Tibial nerve (tissue), 4 donors: ENCODE measurements around the gene SUSD5. TPM values are rescaled to one million over a fixed set of nuclear protein-coding genes. Genes with fewer than 3 reads are reported as not detected.
"Not testable (repeated sequence)": the region's sequence is repeated elsewhere in the genome, so short reads cannot be mapped to it uniquely, and the experiment has no call there.

Experiments
- DNase-seq, 2 donors: peaks; one replicate each; pipeline ENCODE4 v3.0.0-alpha.2; 2019; ENCODE audit warnings: low spot score in 2 of 2
- H3K27ac ChIP-seq, 4 donors: fragments of 200-600 bp; sonication (generic) in 3 of 4; one replicate each; pipeline ENCODE4 v1.5.1; 2017 to 2019; ENCODE audit warnings: mild to moderate bottlenecking in 1 of 4
- H3K27me3 ChIP-seq, 2 donors: fragments of 200-600 bp; sonication (generic) in 1 of 2; one replicate each; pipeline versions ENCODE4 v1.5.1 to v1.6.0; 2017 to 2019
- H3K36me3 ChIP-seq, 3 donors: fragments of 200-600 bp; sonication (generic); one replicate each; pipeline ENCODE4 v1.5.1; 2018 to 2019
- H3K4me1 ChIP-seq, 4 donors: fragments of 200-600 bp; sonication (generic) in 3 of 4; one replicate each; pipeline ENCODE4 v1.5.1; 2017 to 2019
- H3K4me3 ChIP-seq, 4 donors: fragments of 200-600 bp; sonication (generic) in 3 of 4; one replicate each; pipeline ENCODE4 v1.5.1; 2017 to 2019; ENCODE audit warnings: mild to moderate bottlenecking in 1 of 4, moderate library complexity in 1 of 4
- H3K9me3 ChIP-seq, 4 donors: fragments of 200-600 bp; sonication (generic) in 3 of 4; one replicate each; pipeline ENCODE4 v1.5.1; 2017 to 2019
- EP300 ChIP-seq, 2 donors: sonication (generic); formaldehyde crosslinking; IDR thresholded peaks; one replicate each; pipeline ENCODE4 v1.6.1; 2017; ENCODE audit warnings: antibody characterized with exemption in 2 of 2, mild to moderate bottlenecking in 1 of 2
- POLR2A ChIP-seq, 2 donors: fragments of 450-650 bp; IDR thresholded peaks; one replicate each; pipeline ENCODE4 v1.6.1; 2017; ENCODE audit warnings: antibody characterized with exemption in 2 of 2, mild to moderate bottlenecking in 2 of 2, moderate library complexity in 2 of 2
- whole genome bisulfite sequencing, 2 donors: methylation state at CpG; one replicate each; pipeline ENCODE4 v1.1.5; 2018; 5-methylcytosine and 5-hydroxymethylcytosine counted together
- total RNA-seq, 4 donors: library from RNA; depleted of rRNA; stranded (reverse); fragments of >200 nt; gene quantifications; one replicate each; pipeline ENCODE4 v1.1.0, GENCODE V29; 2016
- TF ChIP-seq, protein P1 (sequence below), 5 experiments: fragments of 200-600 bp in 3 of 5; fragments of 450-650 bp in 2 of 5; sonication (generic) in 3 of 5; IDR thresholded peaks; one replicate each; pipeline ENCODE4 v1.5.1; 2016 to 2019; ENCODE audit warnings: antibody characterized with exemption in 5 of 5, mild to moderate bottlenecking in 3 of 5, moderate library complexity in 2 of 5

The SUSD5 gene
- total RNA-seq, 4 donors from 2014 or later, result 0.90 to 12.6 (median 4.3) TPM

DNA sequence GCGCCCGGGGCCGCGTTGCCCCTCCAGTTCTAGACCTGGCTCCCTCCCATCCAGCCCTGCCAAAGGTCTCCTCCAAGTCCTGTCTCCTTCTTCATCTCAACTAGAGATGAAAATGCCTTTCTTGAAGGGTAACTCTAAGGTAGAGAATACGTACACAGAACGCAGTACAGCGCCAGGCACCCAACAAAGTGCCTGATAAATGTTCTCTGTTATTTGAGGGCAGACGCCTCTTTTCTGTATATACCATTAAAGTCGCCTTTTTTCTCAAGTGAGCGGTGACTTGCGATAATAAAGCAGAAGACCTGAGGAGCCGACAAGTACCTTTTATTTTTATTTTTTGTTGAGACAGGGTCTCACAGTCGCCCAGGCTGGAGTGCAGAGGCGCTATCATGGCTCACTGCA lies 104.0 kb downstream of the SUSD5 start:
- DNase-seq, result no peak
- no peaks in the 10 kb centered on the region for H3K27me3 ChIP-seq
- WGBS, 2 donors, result 49 to 52% methylated on average over 14 of the region's 14 CpGs
- H3K9me3 ChIP-seq, result no peaks in the 10 kb centered on the region
- peak overlapping the region; percentile 75 to 92 (median 82) for H3K4me3 ChIP-seq
- TF ChIP-seq EP300 (IDR thresholded peaks at IDR 0.05) (no peak), POLR2A (IDR thresholded peaks at IDR 0.05) (no peak)
- TF ChIP-seq, protein P1, sequence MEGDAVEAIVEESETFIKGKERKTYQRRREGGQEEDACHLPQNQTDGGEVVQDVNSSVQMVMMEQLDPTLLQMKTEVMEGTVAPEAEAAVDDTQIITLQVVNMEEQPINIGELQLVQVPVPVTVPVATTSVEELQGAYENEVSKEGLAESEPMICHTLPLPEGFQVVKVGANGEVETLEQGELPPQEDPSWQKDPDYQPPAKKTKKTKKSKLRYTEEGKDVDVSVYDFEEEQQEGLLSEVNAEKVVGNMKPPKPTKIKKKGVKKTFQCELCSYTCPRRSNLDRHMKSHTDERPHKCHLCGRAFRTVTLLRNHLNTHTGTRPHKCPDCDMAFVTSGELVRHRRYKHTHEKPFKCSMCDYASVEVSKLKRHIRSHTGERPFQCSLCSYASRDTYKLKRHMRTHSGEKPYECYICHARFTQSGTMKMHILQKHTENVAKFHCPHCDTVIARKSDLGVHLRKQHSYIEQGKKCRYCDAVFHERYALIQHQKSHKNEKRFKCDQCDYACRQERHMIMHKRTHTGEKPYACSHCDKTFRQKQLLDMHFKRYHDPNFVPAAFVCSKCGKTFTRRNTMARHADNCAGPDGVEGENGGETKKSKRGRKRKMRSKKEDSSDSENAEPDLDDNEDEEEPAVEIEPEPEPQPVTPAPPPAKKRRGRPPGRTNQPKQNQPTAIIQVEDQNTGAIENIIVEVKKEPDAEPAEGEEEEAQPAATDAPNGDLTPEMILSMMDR (IDR thresholded peaks at IDR 0.05), result no peak
- H3K36me3 ChIP-seq, result peaks cover 0 to 20% (median 0%) of the 10 kb centered on the region in 3 donors
- H3K4me1 ChIP-seq, result peaks cover 0 to 54% (median 23%) of the 10 kb centered on the region in 4 donors
- H3K27ac ChIP-seq, result peak overlapping the region; percentile 90 to 97 (median 94)

DNA sequence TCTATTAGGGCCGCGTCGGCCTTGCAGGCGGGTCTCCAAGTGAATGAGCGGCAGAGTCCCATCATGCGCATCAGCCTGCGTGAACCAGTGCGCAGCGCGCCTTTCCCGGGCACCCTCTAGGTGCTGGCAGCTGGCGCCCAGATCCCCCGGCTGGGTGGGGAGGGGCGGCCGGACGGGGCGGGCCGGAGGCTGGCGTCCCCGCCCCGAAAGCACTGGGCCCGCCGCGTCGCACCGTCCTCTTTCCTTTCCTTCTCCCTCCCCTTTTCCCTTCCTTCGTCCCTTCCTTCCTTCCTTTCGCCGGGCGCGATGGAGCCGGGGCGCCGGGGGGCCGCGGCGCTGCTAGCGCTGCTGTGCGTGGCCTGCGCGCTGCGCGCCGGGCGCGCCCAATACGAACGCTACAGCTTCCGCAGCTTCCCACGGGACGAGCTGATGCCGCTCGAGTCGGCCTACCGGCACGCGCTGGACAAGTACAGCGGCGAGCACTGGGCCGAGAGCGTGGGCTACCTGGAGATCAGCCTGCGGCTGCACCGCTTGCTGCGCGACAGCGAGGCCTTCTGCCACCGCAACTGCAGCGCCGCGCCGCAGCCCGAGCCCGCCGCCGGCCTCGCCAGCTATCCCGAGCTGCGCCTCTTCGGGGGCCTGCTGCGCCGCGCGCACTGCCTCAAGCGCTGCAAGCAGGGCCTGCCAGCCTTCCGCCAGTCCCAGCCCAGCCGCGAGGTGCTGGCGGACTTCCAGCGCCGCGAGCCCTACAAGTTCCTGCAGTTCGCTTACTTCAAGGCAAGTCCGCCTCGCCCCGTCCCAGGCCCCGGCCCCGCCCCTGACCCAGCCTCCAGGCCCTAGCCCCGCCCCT lies 104.6 kb downstream of the SUSD5 start, which contains the start of gene CRTAP:
Gene CRTAP, plus strand, starts transcription at position 243 of the 850 bp plus-strand sequence. Its CDS starts 64 bp downstream, at position 307.
- peak in 1 of 2 donors; percentile 43 for TF ChIP-seq EP300 (IDR thresholded peaks at IDR 0.05)
- peak in 1 of 2 donors; percentile 60 for TF ChIP-seq POLR2A (IDR thresholded peaks at IDR 0.05)
- TF ChIP-seq, protein P1 (IDR thresholded peaks at IDR 0.05), result peak in 1 of 5 experiments; percentile 29
- WGBS, 2 donors, result 0 to 1% methylated on average over 97 of the region's 98 CpGs
- Histone ChIP-seq H3K4me3 (peak within 1 kb of the TSS; percentile 75 to 92 (median 82)), H3K36me3 (peaks cover 0 to 19% (median 0%) of the 10 kb centered on the region in 3 donors), H3K27me3 (no peaks in the 10 kb centered on the region), H3K4me1 (peaks cover 0 to 48% (median 23%) of the 10 kb centered on the region in 4 donors), H3K9me3 (no peaks in the 10 kb centered on the region), H3K27ac (peak within 1 kb of the TSS; percentile 90 to 97 (median 94))
- DNase-seq, result peak; percentile 94

DNA sequence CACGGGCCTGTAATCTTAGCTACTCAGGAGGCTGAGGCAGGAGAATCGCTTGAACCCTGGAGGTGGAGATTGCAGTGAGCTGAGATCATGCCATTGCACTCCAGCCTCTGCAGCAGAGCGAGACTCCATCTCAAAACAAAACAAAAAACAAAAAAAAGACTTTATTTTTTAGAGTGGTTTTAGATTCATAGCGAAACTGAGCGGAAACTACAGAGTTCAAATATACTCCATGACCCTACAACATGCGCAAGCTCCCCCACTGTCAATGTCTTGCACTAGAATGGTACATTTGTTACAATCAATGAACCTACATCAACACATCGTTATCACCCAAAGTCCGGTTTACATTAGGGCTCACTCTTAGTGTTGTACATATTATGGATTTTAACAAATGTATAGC lies 107.0 kb downstream of the SUSD5 start:
- Histone ChIP-seq H3K27ac (no peak overlapping the region), H3K4me1 (peaks cover 0 to 26% (median 16%) of the 10 kb centered on the region in 4 donors), H3K36me3 (no peaks in the 10 kb centered on the region), H3K9me3 (no peaks in the 10 kb centered on the region), H3K4me3 (no peak overlapping the region), H3K27me3 (no peaks in the 10 kb centered on the region)
- TF ChIP-seq POLR2A (IDR thresholded peaks at IDR 0.05) (no peak), EP300 (IDR thresholded peaks at IDR 0.05) (no peak)
- TF ChIP-seq, protein P1 (IDR thresholded peaks at IDR 0.05), result no peak
- DNase-seq, result no peak
- WGBS, 2 donors, result 92 to 93% methylated on average over 8 of the region's 8 CpGs

DNA sequence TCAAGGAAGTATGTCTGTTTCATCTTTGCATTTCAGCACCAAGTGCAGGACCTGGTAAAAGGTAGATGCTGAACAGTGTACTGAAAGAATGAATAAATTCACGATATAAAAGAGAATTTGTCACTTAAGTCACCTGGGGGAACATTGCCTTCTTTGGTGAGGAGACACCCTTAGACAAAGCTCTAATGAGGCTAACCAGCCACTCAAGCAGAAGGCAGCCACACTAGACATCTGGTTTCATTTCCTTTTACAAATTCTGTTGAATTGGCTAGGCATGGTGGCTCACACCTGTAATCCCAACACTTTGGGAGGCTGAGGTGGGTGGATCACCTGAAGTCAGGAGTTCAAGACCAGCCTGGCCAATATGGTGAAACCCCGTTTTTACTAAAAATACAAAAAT lies 111.8 kb downstream of the SUSD5 start:
- not testable (repeated sequence) for H3K27me3 ChIP-seq, H3K27ac ChIP-seq, DNase-seq, H3K4me1 ChIP-seq, H3K9me3 ChIP-seq, H3K36me3 ChIP-seq, H3K4me3 ChIP-seq
- 89 to 93% methylated on average over 2 of the region's 2 CpGs for WGBS, 2 donors

DNA sequence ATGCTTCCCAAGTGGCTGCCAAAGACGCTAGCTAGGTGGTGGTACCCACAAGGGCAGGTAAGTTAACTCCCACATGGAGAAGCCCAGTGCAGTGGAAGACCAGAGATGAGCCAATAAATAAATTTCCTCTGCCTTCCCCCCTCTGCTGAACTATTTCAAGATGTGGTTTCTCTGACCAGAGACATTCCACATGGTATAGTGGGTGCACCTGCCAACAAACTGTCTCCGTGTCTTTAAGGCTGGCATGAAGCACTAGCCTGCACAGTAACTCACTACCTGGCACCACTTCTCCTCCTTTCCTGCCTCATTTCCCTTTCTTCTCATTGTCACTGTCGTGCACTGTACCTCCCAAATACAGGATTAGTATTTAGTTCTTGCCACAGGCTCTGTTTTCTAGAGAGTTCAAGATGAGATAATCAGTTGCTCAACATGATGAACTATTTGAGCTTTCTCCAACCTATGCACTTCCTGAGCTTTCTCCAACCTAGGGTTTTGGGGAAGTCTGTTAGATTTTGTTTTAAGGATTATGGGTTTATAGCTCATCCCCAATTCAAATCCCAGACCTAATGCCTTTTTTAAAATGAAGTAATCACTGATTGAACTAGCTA lies 113.2 kb downstream of the SUSD5 start:
- no peaks in the 10 kb centered on the region for H3K9me3 ChIP-seq
- H3K27ac ChIP-seq, result no peak overlapping the region
- no peaks in the 10 kb centered on the region for H3K4me1 ChIP-seq
- H3K4me3 ChIP-seq, result no peak overlapping the region
- WGBS, 2 donors, result 59 to 66% methylated on average over 3 of the region's 3 CpGs
- H3K27me3 ChIP-seq, result no peaks in the 10 kb centered on the region
- TF ChIP-seq, protein P1 (IDR thresholded peaks at IDR 0.05), result no peak
- TF ChIP-seq EP300 (IDR thresholded peaks at IDR 0.05) (no peak), POLR2A (IDR thresholded peaks at IDR 0.05) (no peak)
- no peaks in the 10 kb centered on the region for H3K36me3 ChIP-seq
- no peak for DNase-seq
